ENCODE results near the gene POLR2E. TPM values are rescaled to one million over a fixed set of nuclear protein-coding genes. Genes with fewer than 3 reads are reported as not detected.
A peak's percentile ranks its signal among the peaks of the same experiment; 100 is the strongest.

Gene POLR2E
- total RNA-seq, 1 donor from 2014 or later: 173 TPM

DNA sequence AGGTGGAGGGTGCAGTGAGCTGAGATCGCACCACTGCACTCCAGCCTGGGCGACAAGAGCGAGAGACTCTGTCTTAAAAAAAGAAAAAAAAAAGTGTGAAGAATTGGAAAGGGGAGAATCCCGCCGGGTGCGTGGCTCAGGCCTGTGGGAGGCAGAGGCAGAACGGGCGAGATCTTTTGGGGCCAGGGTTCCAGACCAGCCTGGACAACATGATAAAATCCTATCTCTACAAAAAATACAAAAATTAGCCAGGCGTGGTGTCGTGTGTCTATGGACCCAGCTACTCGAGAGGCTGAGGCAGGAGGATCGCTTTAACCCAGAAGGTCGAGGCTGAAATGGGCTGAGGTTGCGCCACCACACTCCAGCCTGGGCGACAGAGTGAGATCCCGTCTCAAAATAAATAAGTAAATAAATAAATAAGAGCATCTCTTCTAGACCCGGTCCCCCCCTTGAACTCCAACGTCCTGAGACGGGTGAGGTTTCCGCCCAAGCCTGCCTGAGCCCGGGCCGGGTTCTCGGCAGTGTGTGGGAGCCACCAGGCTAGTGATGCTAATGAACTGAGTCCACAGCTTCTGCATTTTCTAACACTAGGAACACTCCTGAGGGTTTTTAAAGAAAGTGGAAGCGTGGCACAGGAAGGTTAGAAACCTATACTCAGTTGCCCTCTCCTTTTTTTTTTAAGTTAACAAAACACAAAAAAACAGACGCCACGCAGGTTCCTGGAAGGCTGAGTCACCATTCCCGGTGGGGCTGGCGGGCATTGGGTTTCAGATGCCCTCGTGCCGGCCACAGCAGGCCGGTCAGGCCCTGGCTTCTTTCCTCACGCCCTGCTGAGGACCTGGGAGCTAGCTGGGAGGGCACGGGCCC, 30.7 kb upstream of the POLR2E start:
- Mint-ChIP-seq H3K9me3 (no peaks in the 10 kb centered on the region), H3K4me3 (no peak overlapping the region), H3K4me1 (peaks cover 18% of the 10 kb centered on the region), H3K27me3 (no peaks in the 10 kb centered on the region), H3K36me3 (ENCODE audit: low read depth) (peaks cover 45% of the 10 kb centered on the region), H3K27ac (no peak overlapping the region)
- ATAC-seq (ENCODE audit: low read depth) (no peak), DNase-seq (no peak)
- ChIA-PET CTCF (no interaction called here), POLR2A (interaction anchor here (0.6 kb wide), 1 partner anchor 616 kb away, joined by 4 read pairs; no protein-coding TSS in a partner anchor)
- TF ChIP-seq, protein P1, sequence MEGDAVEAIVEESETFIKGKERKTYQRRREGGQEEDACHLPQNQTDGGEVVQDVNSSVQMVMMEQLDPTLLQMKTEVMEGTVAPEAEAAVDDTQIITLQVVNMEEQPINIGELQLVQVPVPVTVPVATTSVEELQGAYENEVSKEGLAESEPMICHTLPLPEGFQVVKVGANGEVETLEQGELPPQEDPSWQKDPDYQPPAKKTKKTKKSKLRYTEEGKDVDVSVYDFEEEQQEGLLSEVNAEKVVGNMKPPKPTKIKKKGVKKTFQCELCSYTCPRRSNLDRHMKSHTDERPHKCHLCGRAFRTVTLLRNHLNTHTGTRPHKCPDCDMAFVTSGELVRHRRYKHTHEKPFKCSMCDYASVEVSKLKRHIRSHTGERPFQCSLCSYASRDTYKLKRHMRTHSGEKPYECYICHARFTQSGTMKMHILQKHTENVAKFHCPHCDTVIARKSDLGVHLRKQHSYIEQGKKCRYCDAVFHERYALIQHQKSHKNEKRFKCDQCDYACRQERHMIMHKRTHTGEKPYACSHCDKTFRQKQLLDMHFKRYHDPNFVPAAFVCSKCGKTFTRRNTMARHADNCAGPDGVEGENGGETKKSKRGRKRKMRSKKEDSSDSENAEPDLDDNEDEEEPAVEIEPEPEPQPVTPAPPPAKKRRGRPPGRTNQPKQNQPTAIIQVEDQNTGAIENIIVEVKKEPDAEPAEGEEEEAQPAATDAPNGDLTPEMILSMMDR (IDR thresholded peaks at IDR 0.05): no peak
- intact Hi-C loops (cut with micrococcal nuclease): no loop called here

DNA sequence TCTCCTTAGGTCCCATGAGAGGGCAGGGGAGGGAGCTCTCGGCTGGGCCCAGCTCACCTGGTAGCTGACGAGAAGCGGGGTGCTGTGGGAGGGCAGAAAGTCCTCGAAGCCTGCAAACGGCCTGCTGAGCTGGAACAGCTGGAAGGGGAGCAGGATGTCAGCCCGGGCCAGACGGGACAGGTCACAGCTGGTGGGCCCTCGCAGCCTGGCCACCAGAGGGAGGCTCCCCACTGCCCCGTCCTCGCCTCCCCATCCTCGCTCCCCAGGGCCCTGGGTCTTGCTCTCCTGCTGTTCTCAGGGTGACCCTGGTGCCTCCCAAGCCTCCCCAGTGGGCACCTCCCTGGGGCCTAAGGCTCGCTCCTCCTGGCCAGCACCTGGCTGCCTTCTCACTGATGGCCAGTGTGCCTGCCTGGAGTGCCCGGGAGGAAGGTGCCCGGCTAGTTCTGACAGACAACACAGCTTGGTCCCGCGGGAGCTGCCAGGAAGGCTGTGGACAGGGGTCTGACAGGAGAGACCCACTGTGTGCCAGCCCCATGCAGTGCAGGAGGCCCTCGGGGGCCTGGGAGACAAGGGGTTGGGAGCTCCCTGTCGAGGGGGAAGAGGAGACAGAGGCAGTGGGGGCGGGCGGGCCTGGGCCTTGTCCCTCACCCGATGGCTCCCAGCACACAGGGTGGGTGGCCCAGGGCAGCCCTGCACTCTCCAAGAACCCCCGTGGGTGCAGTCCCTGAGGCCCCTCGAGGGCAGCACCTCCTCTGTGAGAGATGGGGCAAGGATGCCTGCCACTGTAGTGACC, 28.9 kb upstream of the POLR2E start:
- intact Hi-C loops (cut with micrococcal nuclease): no loop called here
- Mint-ChIP-seq H3K27me3 (no peaks in the 10 kb centered on the region), H3K4me1 (peaks cover 5% of the 10 kb centered on the region), H3K9me3 (no peaks in the 10 kb centered on the region), H3K4me3 (no peak overlapping the region), H3K36me3 (ENCODE audit: low read depth) (peaks cover 58% of the 10 kb centered on the region), H3K27ac (no peak overlapping the region)
- ChIA-PET CTCF (interaction anchor here (2.0 kb wide), 1 partner anchor 11 kb away, joined by 8 read pairs; no protein-coding TSS in a partner anchor), POLR2A (interaction anchor here (0.6 to 1.0 kb wide), 5 partner anchors 8 to 69 kb away, joined by 3 to 7 read pairs (median 4); no protein-coding TSS in a partner anchor)
- ATAC-seq (ENCODE audit: low read depth) (no peak), DNase-seq (no peak)
- TF ChIP-seq, protein P1 (IDR thresholded peaks at IDR 0.05): no peak

DNA sequence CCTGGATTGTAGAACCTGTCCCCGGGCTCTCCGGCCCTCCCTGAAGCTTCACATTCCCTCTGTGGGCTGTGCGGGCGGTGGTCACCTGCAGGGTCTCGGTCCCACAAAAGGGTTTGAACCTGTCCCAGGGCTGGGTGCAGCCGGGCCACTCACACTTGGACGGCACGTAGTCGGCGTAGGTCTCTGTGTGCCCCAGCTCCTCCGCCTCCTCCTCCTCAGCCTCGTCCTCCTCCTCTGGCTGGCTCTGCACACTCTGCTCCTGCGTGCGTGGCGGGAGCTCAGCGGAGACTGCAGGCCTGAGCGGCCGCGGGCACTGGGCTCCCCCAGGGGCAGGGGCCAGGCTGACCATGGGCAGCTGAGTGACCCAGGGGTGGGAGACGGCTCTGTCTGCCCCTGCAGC, 28.2 kb upstream of the POLR2E start:
- ATAC-seq (ENCODE audit: low read depth) (no peak), DNase-seq (no peak)
- intact Hi-C loops (cut with micrococcal nuclease): no loop called here
- CTCF ChIA-PET: interaction anchor here (2.0 kb wide), 1 partner anchor 10 kb away, joined by 8 read pairs; no protein-coding TSS in a partner anchor
- Mint-ChIP-seq H3K9me3 (no peaks in the 10 kb centered on the region), H3K36me3 (ENCODE audit: low read depth) (peaks cover 63% of the 10 kb centered on the region), H3K27me3 (no peaks in the 10 kb centered on the region), H3K4me3 (no peak overlapping the region), H3K27ac (no peak overlapping the region), H3K4me1 (peaks cover 5% of the 10 kb centered on the region)
- POLR2A ChIA-PET: interaction anchor here (1.0 to 1.2 kb wide), 3 partner anchors 9 to 40 kb away, joined by 3 to 4 read pairs (median 3); no protein-coding TSS in a partner anchor
- TF ChIP-seq, protein P1 (IDR thresholded peaks at IDR 0.05): no peak

DNA sequence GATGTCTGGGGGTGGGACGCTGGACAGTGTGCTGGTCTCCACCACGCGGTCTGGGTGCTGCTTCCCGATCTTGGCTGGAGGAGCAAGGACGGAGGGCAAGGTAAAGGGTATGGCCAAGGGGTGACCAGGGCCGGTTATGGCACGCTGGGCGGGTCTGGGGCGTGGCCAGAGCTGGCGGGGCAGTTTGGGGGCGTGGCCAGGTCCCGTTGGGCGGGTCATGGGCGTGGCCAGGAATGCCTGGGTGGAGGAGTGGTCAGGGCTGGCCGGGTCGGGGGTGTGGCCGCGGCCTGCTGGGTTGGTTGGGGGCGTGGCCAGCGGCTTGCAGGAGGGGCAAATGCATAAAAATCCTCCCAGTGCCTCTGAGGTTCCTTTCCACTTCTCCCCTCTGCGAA, 27.8 kb upstream of the POLR2E start:
- CTCF ChIA-PET: interaction anchor here (2.0 kb wide), 1 partner anchor 9 kb away, joined by 8 read pairs; no protein-coding TSS in a partner anchor
- DNase-seq (no peak), ATAC-seq (ENCODE audit: low read depth) (peak; percentile 81)
- intact Hi-C loops (cut with micrococcal nuclease): no loop called here
- H3K36me3 Mint-ChIP-seq (ENCODE audit: low read depth): peaks cover 68% of the 10 kb centered on the region
- no peak overlapping the region for H3K4me3 Mint-ChIP-seq
- H3K4me1 Mint-ChIP-seq: peaks cover 5% of the 10 kb centered on the region
- POLR2A ChIA-PET: interaction anchor here (1.0 to 2.5 kb wide), 3 partner anchors 8 to 41 kb away, joined by 3 to 9 read pairs (median 3); no protein-coding TSS in a partner anchor
- TF ChIP-seq, protein P1 (IDR thresholded peaks at IDR 0.05): no peak
- H3K9me3 Mint-ChIP-seq: no peaks in the 10 kb centered on the region
- no peak overlapping the region for H3K27ac Mint-ChIP-seq
- H3K27me3 Mint-ChIP-seq: no peaks in the 10 kb centered on the region
